HG03025 (cell line): Measurements from ENCODE around the gene DOCK3.
"Not testable (repeated sequence)": the region's sequence is repeated elsewhere in the genome, so short reads cannot be mapped to it uniquely, and the experiment has no call there.

ENCODE experiments used
- ATAC-seq: cut with Tn5 transposase; IDR thresholded peaks from one replicate; pipeline ENCODE4 v1.9.1; 2021; ENCODE audit warnings: mild to moderate bottlenecking, moderate library complexity; ENCODE audit not compliant: unreplicated experiment, low FRiP score

The DOCK3 gene

DNA sequence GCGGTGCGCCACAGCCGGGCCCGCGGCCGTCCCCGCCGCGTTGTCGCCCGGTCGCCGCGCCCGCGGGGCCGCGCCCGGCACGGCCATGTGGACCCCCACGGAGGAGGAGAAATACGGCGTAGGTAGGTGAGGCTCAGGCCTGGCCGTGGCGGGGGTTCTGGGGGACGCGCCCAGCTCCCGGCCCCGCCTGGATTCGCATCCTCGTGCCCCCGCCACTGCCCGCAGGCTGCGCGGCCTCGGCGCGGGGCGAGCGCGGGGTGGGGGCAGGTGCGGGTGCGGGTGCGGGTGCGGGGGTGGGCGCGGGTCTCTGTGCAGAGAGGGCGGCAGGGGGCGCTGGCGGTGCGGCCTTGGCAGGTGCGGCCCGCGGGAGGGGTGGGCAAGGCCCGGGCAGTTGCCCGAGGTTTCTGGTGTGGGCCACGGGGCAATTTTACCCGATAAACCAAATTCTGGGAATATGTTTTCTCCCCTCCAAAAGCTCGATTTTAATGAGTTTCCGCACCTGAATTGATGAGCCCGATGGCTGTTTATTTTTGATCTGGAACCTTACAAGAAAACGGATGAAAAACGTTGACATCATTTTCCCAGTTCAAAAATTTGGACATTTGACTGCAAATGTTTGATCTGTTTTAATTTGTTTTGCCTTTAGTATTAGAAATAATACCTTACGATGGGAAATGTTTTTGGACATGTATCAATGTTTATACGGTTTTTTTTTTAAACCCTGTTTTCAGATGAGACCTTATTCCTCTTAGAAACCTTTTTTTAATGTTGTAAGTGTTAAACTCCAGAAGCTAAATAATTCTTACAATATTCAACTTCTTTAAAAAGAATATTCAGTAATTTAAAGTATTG lies 678 bp downstream of the DOCK3 start:
- ATAC-seq, result no peak

DNA sequence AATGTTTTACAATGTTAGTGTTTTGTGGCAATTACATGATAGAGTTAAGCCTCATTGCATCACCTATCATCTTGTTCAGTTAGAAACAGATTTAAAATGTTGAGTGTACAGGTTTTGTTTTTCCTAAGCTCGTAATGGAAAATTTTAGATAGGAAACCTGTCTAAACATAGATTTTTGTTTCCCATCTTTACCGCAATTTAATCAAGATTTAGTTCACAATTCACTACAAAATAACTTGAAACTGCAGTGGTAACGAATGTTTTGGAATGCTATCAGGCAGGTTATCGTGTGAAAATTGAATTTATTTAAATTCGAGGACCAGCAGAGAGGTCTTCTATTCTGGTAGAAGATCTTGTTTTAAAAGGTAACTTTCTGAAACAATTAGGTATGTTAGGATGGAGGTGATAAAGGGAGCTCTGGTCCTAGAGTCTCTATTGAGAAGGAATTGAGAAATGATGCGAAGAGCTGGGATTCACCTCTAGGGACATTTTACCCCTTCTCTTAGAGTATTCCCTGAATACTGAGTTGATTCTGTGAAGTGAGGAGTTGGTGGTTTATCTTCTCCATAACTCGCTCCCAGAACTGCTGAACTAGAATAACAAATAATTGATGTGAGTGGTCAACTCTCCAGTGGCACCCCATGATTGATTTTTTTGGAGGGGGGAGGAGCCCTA lies 1.4 kb downstream of the DOCK3 start:
- no peak for ATAC-seq

DNA sequence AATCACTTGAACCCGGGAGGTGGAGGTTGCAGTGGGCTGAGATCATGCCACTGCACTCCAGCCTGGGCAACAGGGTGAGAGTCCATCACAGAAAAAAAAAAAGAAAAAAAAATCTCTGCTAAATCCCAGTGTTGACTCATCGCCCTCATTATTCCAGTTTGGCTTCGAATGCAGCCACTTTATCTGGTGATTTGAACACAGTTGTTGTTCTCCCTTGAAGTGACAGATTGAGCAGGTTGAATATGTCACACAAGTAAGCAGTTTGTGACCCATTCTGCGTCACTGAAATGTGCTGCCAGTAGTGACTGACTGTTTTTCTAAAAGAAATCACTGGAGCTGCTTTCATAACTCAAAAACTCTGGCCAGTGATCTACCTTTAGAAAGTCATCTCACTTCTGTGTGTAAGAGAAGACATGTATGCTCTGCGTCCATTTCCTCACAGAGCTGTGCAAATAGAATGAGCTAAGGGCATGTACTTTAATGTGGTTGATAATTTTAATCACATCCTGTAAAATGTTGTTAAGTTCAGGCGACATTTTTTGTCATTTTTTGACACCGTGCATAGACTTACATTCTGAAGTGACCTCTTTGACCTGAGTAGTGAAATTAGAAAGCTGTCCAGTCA lies 12.5 kb downstream of the DOCK3 start:
- ATAC-seq, result no peak

DNA sequence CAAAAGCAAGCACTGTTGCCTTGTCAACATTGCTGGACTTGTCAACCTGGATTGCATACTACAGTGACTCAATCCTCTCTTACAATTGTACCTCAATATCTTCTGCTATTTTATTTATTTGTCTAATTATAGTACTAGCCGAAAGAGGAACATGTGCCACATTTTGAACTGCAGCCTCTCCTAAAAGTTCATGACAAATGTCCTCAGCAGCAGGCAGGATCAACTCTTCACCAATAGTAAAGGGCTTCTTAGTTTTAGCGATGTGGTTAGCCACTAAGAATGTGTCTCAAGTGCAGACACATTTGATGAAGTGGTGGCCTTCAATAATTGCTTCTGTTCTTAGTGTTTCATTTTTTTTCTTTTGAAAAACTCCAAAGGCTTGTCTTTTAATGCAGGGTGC lies 13.2 kb downstream of the DOCK3 start:
- ATAC-seq, result no peak

DNA sequence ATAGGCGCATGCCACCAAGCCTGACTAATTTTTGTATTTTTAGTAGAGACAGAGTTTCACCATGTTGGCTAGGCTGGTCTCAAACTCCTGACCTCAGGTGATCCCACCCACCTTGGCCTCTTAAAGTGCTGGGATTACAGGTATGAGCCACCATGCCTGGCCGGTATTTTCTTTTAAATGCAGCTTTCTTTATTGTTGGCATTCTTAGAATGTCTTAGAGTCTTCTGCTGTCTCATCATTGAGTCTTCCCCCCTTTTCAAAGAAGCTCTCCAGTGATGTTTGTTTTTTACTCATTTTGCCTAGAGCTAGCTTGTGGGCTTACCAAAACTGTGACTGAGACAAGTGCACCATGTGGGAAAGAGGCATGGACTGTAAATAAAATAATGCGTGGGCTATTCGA lies 13.9 kb downstream of the DOCK3 start:
- ATAC-seq, result not testable (repeated sequence)

DNA sequence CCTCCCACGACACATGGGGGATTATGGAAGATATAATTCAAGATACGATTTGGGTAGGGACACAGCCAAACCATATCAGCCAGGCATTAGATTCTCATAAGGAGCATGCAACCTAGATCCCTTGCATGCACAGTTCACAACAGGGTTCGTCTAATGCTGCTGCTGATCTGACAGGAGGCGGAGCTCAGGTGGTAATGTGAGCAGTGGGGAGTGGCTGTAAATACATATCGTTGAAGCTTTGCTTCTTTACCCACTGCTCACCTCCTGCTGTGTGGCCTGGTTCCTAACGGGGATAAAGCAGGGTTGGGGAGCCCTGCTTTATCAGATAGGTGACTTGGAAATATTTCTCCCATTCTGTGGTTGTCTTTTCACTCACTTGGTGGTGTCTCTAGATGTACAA lies 14.8 kb downstream of the DOCK3 start:
- ATAC-seq, result no peak

DNA sequence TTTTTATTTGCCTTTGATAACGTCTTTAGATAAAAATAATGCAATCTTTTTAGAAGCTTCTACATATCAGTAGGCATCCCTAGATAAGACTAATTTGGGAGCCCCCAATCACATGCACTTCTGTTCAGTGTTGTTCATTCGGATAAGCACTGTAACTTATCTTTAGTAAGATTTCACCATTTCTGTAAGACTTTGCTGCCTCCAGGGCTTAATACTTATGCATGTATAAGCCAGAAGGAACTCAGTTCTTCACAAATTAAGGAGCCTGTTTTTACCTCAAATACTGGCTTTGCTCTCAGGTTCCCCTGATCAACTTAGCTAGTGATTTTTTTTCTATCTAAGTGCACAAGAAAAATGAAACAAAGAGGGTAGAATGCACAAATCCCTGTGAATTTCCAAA lies 20.3 kb downstream of the DOCK3 start:
- ATAC-seq, result no peak

DNA sequence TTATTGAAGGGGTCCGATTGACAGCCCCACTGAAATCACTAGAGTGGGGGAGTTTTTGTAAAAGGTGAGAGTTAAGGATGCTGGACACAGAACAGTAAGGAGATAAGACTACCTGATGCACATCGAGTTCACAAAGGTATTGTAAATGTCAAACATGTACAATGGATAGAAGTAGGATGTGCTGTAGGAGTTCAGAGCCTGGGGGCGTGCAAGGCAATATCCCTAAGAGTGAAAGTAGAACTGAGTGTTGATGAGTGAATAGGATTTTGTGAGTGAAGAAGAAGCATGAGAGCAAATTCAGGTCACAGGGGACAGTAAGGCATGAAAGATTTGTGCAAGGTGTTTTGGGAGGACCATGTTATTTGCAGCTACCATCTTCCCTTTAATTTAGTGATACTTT lies 21.5 kb downstream of the DOCK3 start:
- no peak for ATAC-seq

DNA sequence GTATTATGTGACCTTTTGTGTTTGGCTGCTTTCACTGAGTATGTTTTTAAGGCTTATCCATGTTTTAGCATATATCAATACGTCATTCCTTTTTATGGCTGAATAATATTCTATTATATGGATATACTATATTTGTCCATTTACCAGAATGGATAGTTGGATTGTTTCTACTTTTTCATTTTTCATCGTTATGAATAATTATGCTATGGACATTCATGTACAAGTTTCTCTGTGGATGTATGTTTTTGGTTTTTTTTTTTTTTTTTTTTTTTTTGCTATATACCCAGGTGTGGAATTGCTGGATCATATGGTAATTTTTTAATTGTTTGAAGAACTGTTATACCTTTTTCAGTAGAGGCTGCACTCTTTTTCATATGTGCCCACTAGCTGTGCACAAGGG lies 23.5 kb downstream of the DOCK3 start:
- no peak for ATAC-seq

DNA sequence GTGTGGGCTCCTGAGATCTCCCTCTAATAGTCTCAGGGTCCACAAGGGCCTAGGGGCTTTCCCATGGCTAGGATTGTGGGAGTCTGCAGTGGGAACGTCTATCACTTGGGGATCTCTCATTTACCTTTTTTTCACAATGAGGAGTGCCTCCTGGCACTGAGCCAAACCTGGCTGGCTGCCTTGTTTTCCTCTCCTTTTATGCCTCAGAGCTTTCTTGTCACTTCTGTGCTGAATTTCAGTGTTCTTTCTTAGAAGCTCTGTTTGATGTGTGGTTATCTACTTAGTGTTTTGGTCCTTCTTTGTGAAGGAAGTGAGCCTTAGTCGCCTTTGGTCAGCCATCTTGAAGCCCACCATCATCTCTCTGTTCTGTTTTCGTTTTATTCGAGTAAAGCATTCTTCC lies 33.9 kb downstream of the DOCK3 start:
- no peak for ATAC-seq

DNA sequence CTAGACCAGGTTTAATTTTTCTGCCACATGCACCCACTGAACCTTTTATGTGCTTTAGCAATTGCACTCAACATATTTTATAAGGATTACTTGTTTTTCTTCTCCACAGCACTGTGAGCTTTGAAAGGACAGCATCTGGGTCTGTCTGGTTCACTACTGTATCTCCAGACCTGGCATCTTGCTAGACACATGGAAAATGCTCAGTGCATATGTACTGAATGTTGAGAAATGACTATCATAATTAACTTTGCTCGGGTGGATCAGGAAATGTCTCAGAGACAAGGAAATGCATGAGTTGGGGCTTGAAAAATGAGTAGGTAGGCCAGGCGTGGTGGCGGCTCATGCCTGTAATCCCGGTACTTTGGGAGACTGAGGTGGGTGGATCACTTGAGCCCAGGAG lies 40.2 kb downstream of the DOCK3 start:
- no peak for ATAC-seq

DNA sequence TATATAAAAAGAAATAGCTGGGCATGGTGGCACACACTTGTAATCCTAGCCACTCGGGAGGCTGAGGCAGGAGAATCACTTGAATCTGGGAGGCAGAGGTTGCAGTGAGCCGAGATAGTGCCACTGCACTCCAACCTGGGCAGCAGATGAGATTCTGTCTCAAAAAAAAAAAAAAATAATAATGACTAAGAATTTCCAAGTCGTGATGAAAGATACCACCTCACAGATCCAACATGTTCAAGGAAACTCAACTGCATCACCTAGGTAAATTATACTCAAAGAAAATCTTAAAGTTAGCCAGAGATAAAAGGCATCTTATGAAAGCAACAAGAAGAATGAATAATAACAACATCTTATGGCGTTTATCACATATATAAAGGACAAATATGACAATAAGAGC lies 50.1 kb downstream of the DOCK3 start:
- ATAC-seq, result no peak

DNA sequence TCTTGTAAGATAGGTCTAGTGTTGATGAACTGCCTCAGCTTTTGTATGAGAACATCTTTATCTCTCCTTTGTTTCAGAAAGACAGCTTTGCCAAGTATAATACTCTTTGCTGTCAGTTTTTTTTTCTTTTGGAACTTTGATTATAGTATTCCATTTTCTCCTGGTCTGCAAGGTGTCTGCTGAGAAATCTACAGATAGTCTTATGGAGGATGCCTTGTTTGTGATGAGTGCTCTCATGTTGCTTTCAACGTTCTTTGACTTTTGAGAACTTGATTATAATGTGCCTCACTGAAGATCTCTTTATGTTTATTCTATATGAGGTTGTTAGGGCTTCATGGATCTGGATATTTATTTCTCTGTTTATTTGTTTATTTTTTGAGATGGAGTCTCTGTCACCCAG lies 60.3 kb downstream of the DOCK3 start:
- ATAC-seq, result no peak

DNA sequence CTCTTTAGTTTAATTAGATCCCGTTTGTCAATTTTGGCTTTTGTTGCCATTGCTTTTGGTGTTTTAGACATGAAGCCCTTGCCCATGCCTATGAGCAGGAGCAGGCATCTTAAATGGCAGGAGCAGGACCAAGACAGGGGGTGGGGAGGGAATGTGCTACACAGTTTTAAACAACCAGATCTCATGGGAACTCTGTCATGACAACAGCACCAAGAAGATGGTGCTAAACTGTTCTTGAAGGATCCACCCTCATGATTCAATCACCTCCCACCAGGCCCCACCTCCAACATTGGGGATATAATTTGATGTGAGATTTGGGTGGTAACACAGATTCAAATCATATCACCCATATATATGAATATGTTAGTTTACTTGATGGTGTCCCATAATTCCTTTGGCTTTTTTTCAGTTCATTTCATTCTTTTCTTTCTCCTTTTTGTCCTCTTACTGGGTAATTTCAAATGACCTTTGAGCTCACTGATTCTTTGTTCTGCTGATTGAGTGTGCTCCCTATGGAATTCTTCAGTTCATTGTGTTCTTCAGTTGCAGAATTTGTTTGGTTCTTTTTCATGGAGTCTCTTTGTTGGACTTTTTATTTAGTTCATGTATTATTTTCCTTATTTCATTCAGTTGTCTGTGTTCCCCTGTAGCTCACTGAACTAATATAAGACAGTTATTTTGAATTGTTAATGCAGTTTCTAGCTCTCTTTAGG lies 62.6 kb downstream of the DOCK3 start:
- no peak for ATAC-seq

DNA sequence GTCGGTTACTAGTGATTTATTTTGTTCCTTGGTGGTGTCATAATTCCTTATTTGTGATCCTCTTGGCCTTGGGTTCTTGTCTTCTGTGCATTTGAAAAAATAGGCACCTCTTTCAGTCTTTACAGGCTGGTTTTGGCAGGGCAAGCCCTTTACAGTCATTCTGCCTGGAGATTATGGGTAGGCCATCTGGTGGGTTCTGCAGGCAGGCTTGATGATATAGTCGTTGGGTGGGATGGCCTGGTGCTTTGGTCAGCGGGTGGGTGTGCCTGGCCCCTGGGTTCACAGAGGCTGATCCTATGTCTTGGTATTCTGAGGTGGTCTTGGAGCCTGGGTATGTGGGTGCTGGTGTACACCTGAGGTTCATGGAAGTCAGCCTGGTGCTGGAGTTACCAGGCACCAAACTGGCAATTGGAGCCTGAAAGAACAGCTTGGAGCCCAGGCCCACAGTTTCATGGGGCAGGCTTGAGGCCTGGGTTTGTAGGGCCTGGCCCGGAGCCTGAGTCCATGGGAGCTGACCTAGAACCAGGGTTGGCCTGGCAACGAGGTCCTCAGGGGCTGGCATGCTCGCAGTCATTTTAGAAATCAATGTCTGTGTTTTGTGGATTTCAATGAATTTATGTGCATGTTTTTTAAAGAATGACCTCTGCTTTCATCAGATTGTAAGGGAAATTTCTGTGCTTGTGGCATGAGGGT lies 63.3 kb downstream of the DOCK3 start:
- no peak for ATAC-seq

DNA sequence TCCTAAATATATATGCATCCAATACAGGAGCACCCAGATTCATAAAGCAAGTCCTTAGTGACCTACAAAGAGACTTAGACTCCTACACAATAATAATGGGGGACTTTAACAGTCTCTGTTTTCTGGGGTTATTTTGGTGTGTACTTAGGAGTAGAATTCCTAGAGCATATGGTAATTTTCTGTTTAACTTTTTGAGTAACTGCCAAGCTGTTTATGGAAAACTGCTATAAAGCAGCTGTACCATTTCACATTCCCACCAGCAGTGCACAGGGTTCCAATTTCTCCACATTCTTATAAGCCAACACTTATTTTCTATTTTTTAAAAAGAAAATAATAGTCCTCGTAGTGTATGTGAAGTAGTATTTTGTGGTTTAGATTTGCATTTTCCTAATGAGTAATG lies 68.9 kb downstream of the DOCK3 start:
- ATAC-seq, result no peak

DNA sequence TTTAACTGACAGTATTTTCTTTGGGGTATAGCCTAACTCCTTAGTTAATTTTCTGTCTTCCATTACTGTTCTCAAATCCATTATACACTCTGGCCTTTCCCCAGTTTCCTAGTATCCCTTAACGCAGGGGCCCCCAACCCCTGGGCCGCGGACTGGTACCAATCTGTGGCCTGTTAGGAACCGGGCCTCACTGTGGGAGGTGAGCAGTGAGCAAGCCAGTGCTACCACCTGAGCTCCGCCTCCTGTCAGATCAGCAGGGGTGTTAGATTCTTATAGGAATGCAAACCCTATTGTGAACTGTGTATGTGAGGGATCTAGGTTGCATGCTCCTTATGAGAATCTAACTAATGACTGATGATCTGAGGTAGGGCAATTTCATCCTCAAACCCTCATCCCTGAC lies 75.1 kb downstream of the DOCK3 start:
- no peak for ATAC-seq

DNA sequence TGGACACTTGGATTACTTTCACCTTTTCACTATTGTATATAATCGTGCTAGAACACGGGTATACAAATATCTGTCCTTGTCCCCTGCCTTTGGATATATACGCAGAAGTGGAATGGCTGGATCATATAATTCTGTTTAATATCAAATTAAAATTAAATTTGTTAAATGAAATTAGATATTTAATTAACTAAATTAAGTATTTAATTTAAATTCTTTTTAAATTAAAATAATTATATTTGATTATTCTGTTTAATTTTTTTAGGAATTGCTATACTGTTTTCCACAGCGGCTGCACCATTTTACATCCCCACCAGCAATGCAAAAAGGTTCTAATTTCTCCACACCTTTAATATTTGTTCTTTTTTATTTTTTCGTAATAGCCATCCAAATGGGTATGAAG lies 84.3 kb downstream of the DOCK3 start:
- no peak for ATAC-seq

DNA sequence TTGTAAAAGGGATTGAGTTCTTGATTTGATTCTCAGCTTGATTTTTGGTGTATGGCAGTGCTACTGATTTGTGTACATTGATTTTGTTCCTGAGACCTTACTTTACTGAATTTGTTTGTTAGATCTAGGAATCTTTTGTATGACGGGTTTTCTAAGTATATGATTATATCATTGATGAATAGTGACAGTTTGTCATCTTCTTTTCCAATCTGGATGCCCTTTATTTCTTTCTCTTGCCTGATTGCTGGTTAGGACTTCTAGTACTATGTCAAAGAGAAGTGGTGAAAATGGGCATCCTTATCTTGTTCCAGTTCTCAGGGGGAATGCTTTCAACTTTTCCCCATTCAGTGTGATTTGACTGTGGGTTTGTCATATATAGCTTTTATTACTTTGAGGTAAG lies 103.0 kb downstream of the DOCK3 start:
- ATAC-seq, result no peak

DNA sequence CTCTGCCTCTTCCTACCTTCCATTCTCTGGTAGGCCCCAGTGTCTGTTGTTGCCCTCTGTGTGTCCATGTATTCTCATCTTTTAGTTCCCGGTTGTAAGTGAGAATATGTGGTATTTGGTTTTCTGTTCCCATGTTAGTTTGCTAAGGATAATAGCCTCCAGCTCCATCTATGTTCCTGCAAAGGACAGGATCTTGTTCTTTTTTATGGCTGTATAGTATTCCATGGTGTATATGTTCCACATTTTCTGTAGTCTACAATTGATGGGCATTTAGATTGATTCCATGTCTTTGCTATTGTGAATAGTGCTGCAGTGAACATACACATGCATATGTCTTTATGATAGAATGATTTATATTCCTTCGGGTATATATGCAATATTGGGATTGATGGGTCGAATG lies 107.0 kb downstream of the DOCK3 start:
- not testable (repeated sequence) for ATAC-seq

DNA sequence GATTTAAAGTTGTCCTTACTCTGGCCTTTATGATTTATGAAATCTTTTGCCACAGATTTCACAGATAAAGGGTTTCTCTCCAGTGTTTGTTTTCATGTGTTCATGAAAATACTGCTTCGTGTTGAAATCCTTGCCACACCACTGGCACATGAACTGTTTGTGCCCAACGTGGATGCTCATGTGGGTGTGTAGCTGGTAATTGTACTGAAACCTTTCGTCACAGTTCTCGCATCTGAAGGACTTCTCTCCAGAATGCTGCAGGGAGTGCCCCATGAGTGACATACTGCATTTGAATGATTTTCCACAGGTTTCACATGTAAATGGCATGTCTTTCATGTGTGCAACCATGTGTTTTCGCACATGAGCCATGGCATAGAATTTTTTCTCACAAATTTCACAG lies 111.9 kb downstream of the DOCK3 start:
- ATAC-seq, result no peak
